Breast epithelium (tissue), 4 donors: ENCODE results near the gene QRICH2. TPM values are rescaled to one million over a fixed set of nuclear protein-coding genes. Genes with fewer than 3 reads are reported as not detected.

Experiments used
- DNase-seq, 2 donors: peaks; one replicate each; pipeline ENCODE4 v3.0.0-alpha.2; 2019; ENCODE audit warnings: low spot score in 2 of 2
- H3K27ac ChIP-seq, 2 donors: fragments of 200-600 bp; sonication (generic) in 1 of 2; one replicate each; pipeline ENCODE4 v1.5.1; 2016 to 2019; ENCODE audit warnings: mild to moderate bottlenecking in 1 of 2
- H3K27me3 ChIP-seq, 2 donors: fragments of 200-600 bp; sonication (generic) in 1 of 2; one replicate each; pipeline versions ENCODE4 v1.5.1 to v1.6.0; 2017 to 2019; ENCODE audit warnings: control low read depth in 1 of 2, mild to moderate bottlenecking in 1 of 2
- H3K36me3 ChIP-seq: fragments of 200-600 bp; one replicate; pipeline ENCODE4 v1.5.1; 2019
- H3K4me1 ChIP-seq, 2 donors: fragments of 200-600 bp; sonication (generic); one replicate each; pipeline ENCODE4 v1.5.1; 2016 to 2019; ENCODE audit warnings: control low read depth in 1 of 2
- H3K4me3 ChIP-seq, 3 donors: fragments of 200-600 bp; sonication (generic); 1 replicate in 2 of 3; 2 replicates in 1 of 3; pipeline ENCODE4 v1.5.1; 2016 to 2019; ENCODE audit warnings: mild to moderate bottlenecking in 3 of 3, moderate library complexity in 2 of 3
- H3K9me3 ChIP-seq, 2 donors: fragments of 200-600 bp; sonication (generic) in 1 of 2; one replicate each; pipeline ENCODE4 v1.5.1; 2016 to 2019; ENCODE audit warnings: control low read depth in 1 of 2
- CTCF ChIP-seq, 3 donors: fragments of 450-650 bp; IDR thresholded peaks; one replicate each; pipeline ENCODE4 v1.5.1; 2016 to 2017; ENCODE audit warnings: antibody characterized with exemption in 3 of 3, mild to moderate bottlenecking in 3 of 3, moderate library complexity in 3 of 3
- POLR2A ChIP-seq: fragments of 450-650 bp; IDR thresholded peaks from one replicate; pipeline ENCODE4 v1.6.1; 2016; ENCODE audit warnings: antibody characterized with exemption, mild to moderate bottlenecking, moderate library complexity
- POLR2AphosphoS5 ChIP-seq, 3 donors: sonication (generic); formaldehyde crosslinking; IDR thresholded peaks; one replicate each; pipeline ENCODE4 v1.6.1; 2017; ENCODE audit warnings: antibody characterized with exemption in 3 of 3
- intact Hi-C: fragments of 100-400 bp; cut with DNase I; formaldehyde crosslinking; loops from one replicate; pipeline ENCODE4 v1.15.1; 2023; ENCODE audit warnings: low total_unique reads
- total RNA-seq, 3 donors: library from RNA; depleted of rRNA; stranded (reverse); fragments of >200 nt; gene quantifications; one replicate each; pipeline ENCODE4 v1.1.0, GENCODE V29; 2016

QRICH2 gene
- total RNA-seq, 3 donors from 2014 or later: 3.0 to 4.3 (median 3.8) TPM

GRCh38 chr17:76345377-76345974 is 37.4 kb upstream of the QRICH2 start:
- intact Hi-C loops: loop anchor here (5.0 kb wide), 1 partner anchor 692 kb away; no protein-coding TSS in a partner anchor
- DNase-seq: peak in 1 of 2 donors; percentile 6
- Histone ChIP-seq H3K27ac (no peak overlapping the region), H3K4me1 (no peaks in the 10 kb centered on the region), H3K36me3 (no peaks in the 10 kb centered on the region), H3K4me3 (no peak overlapping the region), H3K27me3 (no peaks in the 10 kb centered on the region), H3K9me3 (no peaks in the 10 kb centered on the region)
- TF ChIP-seq CTCF (IDR thresholded peaks at IDR 0.05): no peak
- TF ChIP-seq POLR2AphosphoS5 (IDR thresholded peaks at IDR 0.05): no peak
- TF ChIP-seq POLR2A: no peak

- H3K9me3 ChIP-seq: no peaks in the 10 kb centered on the region
- H3K4me1 ChIP-seq: no peaks in the 10 kb centered on the region
- no peaks in the 10 kb centered on the region for H3K27me3 ChIP-seq
- no peak for DNase-seq
- no peak for TF ChIP-seq POLR2A
- intact Hi-C loops: no loop called here
- no peak overlapping the region for H3K27ac ChIP-seq
- H3K4me3 ChIP-seq: no peak overlapping the region
- H3K36me3 ChIP-seq: no peaks in the 10 kb centered on the region
These were observed 35.0 kb upstream of the QRICH2 start for GRCh38 chr17:76343106-76343505.

- Histone ChIP-seq H3K27ac (no peak overlapping the region), H3K27me3 (no peaks in the 10 kb centered on the region), H3K4me1 (no peaks in the 10 kb centered on the region), H3K9me3 (no peaks in the 10 kb centered on the region), H3K36me3 (no peaks in the 10 kb centered on the region), H3K4me3 (no peak overlapping the region)
- intact Hi-C loops: no loop called here
- DNase-seq: no peak
- TF ChIP-seq POLR2A: no peak
- TF ChIP-seq POLR2AphosphoS5 (IDR thresholded peaks at IDR 0.05): no peak
- TF ChIP-seq CTCF (IDR thresholded peaks at IDR 0.05): no peak
These were observed 33.2 kb upstream of the QRICH2 start for GRCh38 chr17:76341301-76341700.

GRCh38 chr17:76337413-76337777 is 29.3 kb upstream of the QRICH2 start:
- H3K27ac ChIP-seq: no peak overlapping the region
- DNase-seq: no peak
- intact Hi-C loops: no loop called here
- TF ChIP-seq CTCF (IDR thresholded peaks at IDR 0.05): no peak
- TF ChIP-seq POLR2AphosphoS5 (IDR thresholded peaks at IDR 0.05): no peak
- no peak for TF ChIP-seq POLR2A
- H3K27me3 ChIP-seq: no peaks in the 10 kb centered on the region
- no peaks in the 10 kb centered on the region for H3K36me3 ChIP-seq
- no peaks in the 10 kb centered on the region for H3K9me3 ChIP-seq
- no peaks in the 10 kb centered on the region for H3K4me1 ChIP-seq
- H3K4me3 ChIP-seq: no peak overlapping the region

GRCh38 chr17:76336756-76337412 is 28.8 kb upstream of the QRICH2 start:
- H3K9me3 ChIP-seq: no peaks in the 10 kb centered on the region
- no peaks in the 10 kb centered on the region for H3K36me3 ChIP-seq
- no peaks in the 10 kb centered on the region for H3K4me1 ChIP-seq
- no peak for TF ChIP-seq POLR2A
- no peak for TF ChIP-seq CTCF (IDR thresholded peaks at IDR 0.05)
- TF ChIP-seq POLR2AphosphoS5 (IDR thresholded peaks at IDR 0.05): no peak
- no peak overlapping the region for H3K4me3 ChIP-seq
- no peaks in the 10 kb centered on the region for H3K27me3 ChIP-seq
- no peak for DNase-seq
- no peak overlapping the region for H3K27ac ChIP-seq
- intact Hi-C loops: no loop called here
